Tibial nerve (tissue), 4 donors: ENCODE measurements around the gene FMN2. TPM values are rescaled to one million over a fixed set of nuclear protein-coding genes. Genes with fewer than 3 reads are reported as not detected.
A peak's percentile ranks its signal among the peaks of the same experiment; 100 is the strongest.

Experiments
- DNase-seq, 2 donors: peaks; one replicate each; pipeline ENCODE4 v3.0.0-alpha.2; 2019; ENCODE audit warnings: low spot score in 2 of 2
- H3K27ac ChIP-seq, 4 donors: fragments of 200-600 bp; sonication (generic) in 3 of 4; one replicate each; pipeline ENCODE4 v1.5.1; 2017 to 2019; ENCODE audit warnings: mild to moderate bottlenecking in 1 of 4
- H3K27me3 ChIP-seq, 2 donors: fragments of 200-600 bp; sonication (generic) in 1 of 2; one replicate each; pipeline versions ENCODE4 v1.5.1 to v1.6.0; 2017 to 2019
- H3K36me3 ChIP-seq, 3 donors: fragments of 200-600 bp; sonication (generic); one replicate each; pipeline ENCODE4 v1.5.1; 2018 to 2019
- H3K4me1 ChIP-seq, 4 donors: fragments of 200-600 bp; sonication (generic) in 3 of 4; one replicate each; pipeline ENCODE4 v1.5.1; 2017 to 2019
- H3K4me3 ChIP-seq, 4 donors: fragments of 200-600 bp; sonication (generic) in 3 of 4; one replicate each; pipeline ENCODE4 v1.5.1; 2017 to 2019; ENCODE audit warnings: mild to moderate bottlenecking in 1 of 4, moderate library complexity in 1 of 4
- H3K9me3 ChIP-seq, 4 donors: fragments of 200-600 bp; sonication (generic) in 3 of 4; one replicate each; pipeline ENCODE4 v1.5.1; 2017 to 2019
- CTCF ChIP-seq, 5 experiments: fragments of 200-600 bp in 3 of 5; fragments of 450-650 bp in 2 of 5; sonication (generic) in 3 of 5; IDR thresholded peaks; one replicate each; pipeline ENCODE4 v1.5.1; 2016 to 2019; ENCODE audit warnings: antibody characterized with exemption in 5 of 5, mild to moderate bottlenecking in 3 of 5, moderate library complexity in 2 of 5
- EP300 ChIP-seq, 2 donors: sonication (generic); formaldehyde crosslinking; IDR thresholded peaks; one replicate each; pipeline ENCODE4 v1.6.1; 2017; ENCODE audit warnings: antibody characterized with exemption in 2 of 2, mild to moderate bottlenecking in 1 of 2
- POLR2A ChIP-seq, 2 donors: fragments of 450-650 bp; IDR thresholded peaks; one replicate each; pipeline ENCODE4 v1.6.1; 2017; ENCODE audit warnings: antibody characterized with exemption in 2 of 2, mild to moderate bottlenecking in 2 of 2, moderate library complexity in 2 of 2
- WGBS, 2 donors: methylation state at CpG; one replicate each; pipeline ENCODE4 v1.1.5; 2018; 5-methylcytosine and 5-hydroxymethylcytosine counted together
- total RNA-seq, 4 donors: library from RNA; depleted of rRNA; stranded (reverse); fragments of >200 nt; gene quantifications; one replicate each; pipeline ENCODE4 v1.1.0, GENCODE V29; 2016

Gene FMN2
- total RNA-seq: 10 to 100 TPM; 16.7 to 24.9 (median 24.4) TPM

- Histone ChIP-seq H3K27ac (peak within 1 kb of the TSS; percentile 50 to 87 (median 74)), H3K27me3 (peaks cover 0 to 49% of the 10 kb centered on the region in 2 donors)
- 0 to 1% methylated on average over 56 to 65 of the region's 78 CpGs for WGBS, 2 donors
Observed at GRCh38 chr1:240091614-240092300, at the start of gene FMN2. TSS of gene FMN2 (plus strand) at chr1:240091883. CDS start at chr1:240092110, 227 bp downstream.

GRCh38 chr1:240044620-240045019 is 47.1 kb upstream of the FMN2 start:
- 30 to 43% methylated on average over 6 of the region's 6 CpGs for WGBS, 2 donors
- Histone ChIP-seq H3K4me1 (peaks cover 0 to 5% (median 0%) of the 10 kb centered on the region in 4 donors), H3K9me3 (no peaks in the 10 kb centered on the region), H3K27ac (peak overlapping the region in 2 of 4 donors; percentile 48 to 83), H3K4me3 (no peak overlapping the region), H3K27me3 (no peaks in the 10 kb centered on the region), H3K36me3 (no peaks in the 10 kb centered on the region)
- TF ChIP-seq POLR2A (IDR thresholded peaks at IDR 0.05) (no peak), EP300 (IDR thresholded peaks at IDR 0.05) (peak in 1 of 2 donors; percentile 72)
- DNase-seq: no peak

More at GRCh38 chr1:240091614-240092300, at the start of gene FMN2:
- no peak for DNase-seq
- Histone ChIP-seq H3K36me3 (no peaks in the 10 kb centered on the region), H3K4me1 (peaks cover 0 to 29% (median 0%) of the 10 kb centered on the region in 4 donors), H3K9me3 (no peaks in the 10 kb centered on the region), H3K4me3 (peak within 1 kb of the TSS; percentile 39 to 84 (median 55))
- TF ChIP-seq CTCF (IDR thresholded peaks at IDR 0.05): no peak
- peak in 1 of 2 donors; percentile 44 for TF ChIP-seq POLR2A (IDR thresholded peaks at IDR 0.05)
- TF ChIP-seq EP300 (IDR thresholded peaks at IDR 0.05): peak in 1 of 2 donors; percentile 20

GRCh38 chr1:240046000-240046399 is 45.7 kb upstream of the FMN2 start:
- DNase-seq: no peak
- H3K27me3 ChIP-seq: no peaks in the 10 kb centered on the region
- no peak overlapping the region for H3K27ac ChIP-seq
- WGBS, 2 donors: 90 to 92% methylated on average over 8 of the region's 8 CpGs
- TF ChIP-seq EP300 (IDR thresholded peaks at IDR 0.05): no peak
- TF ChIP-seq CTCF (IDR thresholded peaks at IDR 0.05): no peak
- no peak for TF ChIP-seq POLR2A (IDR thresholded peaks at IDR 0.05)
- H3K4me3 ChIP-seq: no peak overlapping the region
- no peaks in the 10 kb centered on the region for H3K9me3 ChIP-seq
- H3K4me1 ChIP-seq: peaks cover 0 to 5% (median 0%) of the 10 kb centered on the region in 4 donors
- no peaks in the 10 kb centered on the region for H3K36me3 ChIP-seq

- Histone ChIP-seq H3K9me3 (peaks cover 0 to 4% (median 0%) of the 10 kb centered on the region in 4 donors), H3K36me3 (no peaks in the 10 kb centered on the region), H3K4me3 (no peak overlapping the region), H3K4me1 (peaks cover 0 to 4% (median 0%) of the 10 kb centered on the region in 4 donors), H3K27me3 (no peaks in the 10 kb centered on the region), H3K27ac (peak overlapping the region in 1 of 4 donors; percentile 57)
- no peak for TF ChIP-seq CTCF (IDR thresholded peaks at IDR 0.05)
- 57 to 62% methylated on average over 9 of the region's 9 CpGs for WGBS, 2 donors
- no peak for DNase-seq
Observed at GRCh38 chr1:240054109-240054701, 37.5 kb upstream of the FMN2 start.

GRCh38 chr1:240055936-240056335 is 35.7 kb upstream of the FMN2 start:
- no peak for DNase-seq
- no peaks in the 10 kb centered on the region for H3K36me3 ChIP-seq
- H3K9me3 ChIP-seq: peaks cover 0 to 4% (median 0%) of the 10 kb centered on the region in 4 donors
- peak overlapping the region in 2 of 4 donors; percentile 16 to 43 for H3K27ac ChIP-seq
- peaks cover 0 to 4% (median 0%) of the 10 kb centered on the region in 4 donors for H3K4me1 ChIP-seq
- no peak for TF ChIP-seq POLR2A (IDR thresholded peaks at IDR 0.05)
- TF ChIP-seq EP300 (IDR thresholded peaks at IDR 0.05): no peak
- no peak for TF ChIP-seq CTCF (IDR thresholded peaks at IDR 0.05)
- WGBS, 2 donors: 36 to 50% methylated on average over 1 of the region's 1 CpG
- no peak overlapping the region for H3K4me3 ChIP-seq
- no peaks in the 10 kb centered on the region for H3K27me3 ChIP-seq
